ENCODE data around the gene ZFP42.
A peak's percentile ranks its signal among the peaks of the same experiment; 100 is the strongest.
"Not testable (repeated sequence)": the region's sequence is repeated elsewhere in the genome, so short reads cannot be mapped to it uniquely, and the experiment has no call there.

Gene ZFP42

GRCh38 chr4:188021548-188022249, 26.1 kb downstream of the ZFP42 start:
- DNase-seq (ENCODE audit: low read depth, low spot score) = no peak

GRCh38 chr4:188023682-188024081, 28.1 kb downstream of the ZFP42 start:
- DNase-seq (ENCODE audit: low read depth, low spot score) = no peak

- no peak for DNase-seq (ENCODE audit: low read depth, low spot score)
Measured at GRCh38 chr4:188025476-188025875, 29.9 kb downstream of the ZFP42 start.

- DNase-seq (ENCODE audit: low read depth, low spot score) = no peak
Measured at GRCh38 chr4:188029114-188029513, 33.5 kb downstream of the ZFP42 start.

- DNase-seq (ENCODE audit: low read depth, low spot score) = no peak
Measured at GRCh38 chr4:188030401-188030800, 34.8 kb downstream of the ZFP42 start.

GRCh38 chr4:188031751-188032150, 36.2 kb downstream of the ZFP42 start:
- no peak for DNase-seq (ENCODE audit: low read depth, low spot score)

- DNase-seq (ENCODE audit: low read depth, low spot score) = peak; percentile 75
Measured at GRCh38 chr4:188032170-188032569, 36.6 kb downstream of the ZFP42 start.

GRCh38 chr4:188032583-188032982, 37.0 kb downstream of the ZFP42 start:
- DNase-seq (ENCODE audit: low read depth, low spot score) = no peak

- DNase-seq (ENCODE audit: low read depth, low spot score) = no peak
Measured at GRCh38 chr4:188037003-188037713, 41.6 kb downstream of the ZFP42 start.

GRCh38 chr4:188041721-188042120, 46.1 kb downstream of the ZFP42 start:
- DNase-seq (ENCODE audit: low read depth, low spot score) = no peak

- no peak for DNase-seq (ENCODE audit: low read depth, low spot score)
Measured at GRCh38 chr4:188042191-188042590, 46.6 kb downstream of the ZFP42 start.

GRCh38 chr4:188043154-188043553, 47.6 kb downstream of the ZFP42 start:
- DNase-seq (ENCODE audit: low read depth, low spot score) = no peak

GRCh38 chr4:188045461-188045860, 49.9 kb downstream of the ZFP42 start:
- not testable (repeated sequence) for DNase-seq (ENCODE audit: low read depth, low spot score)

- DNase-seq (ENCODE audit: low read depth, low spot score) = no peak
Measured at GRCh38 chr4:188046657-188047056, 51.1 kb downstream of the ZFP42 start.

- DNase-seq (ENCODE audit: low read depth, low spot score) = no peak
Measured at GRCh38 chr4:188053302-188053701, 57.7 kb downstream of the ZFP42 start.
